Cortex of kidney (tissue), 1 donor: ENCODE measurements around the gene TAF1C.
"Not testable (repeated sequence)": the region's sequence is repeated elsewhere in the genome, so short reads cannot be mapped to it uniquely, and the experiment has no call there.

Experiments used
- DNase-seq: peaks from one replicate; lab custom pipeline; 2025; lab: John Stamatoyannopoulos, UW

The TAF1C gene

GRCh38 chr16:84207879-84208278 is 21.0 kb upstream of the TAF1C start:
- DNase-seq, result no peak

- no peak for DNase-seq
Measured at GRCh38 chr16:84207251-84207650, 20.4 kb upstream of the TAF1C start.

- DNase-seq, result no peak
Measured at GRCh38 chr16:84205976-84206691, 19.3 kb upstream of the TAF1C start.

- DNase-seq, result not testable (repeated sequence)
Measured at GRCh38 chr16:84205123-84205522, 18.3 kb upstream of the TAF1C start.

- not testable (repeated sequence) for DNase-seq
Measured at GRCh38 chr16:84204551-84204950, 17.7 kb upstream of the TAF1C start.

- DNase-seq, result no peak
Measured at GRCh38 chr16:84199861-84200260, 13.0 kb upstream of the TAF1C start.

GRCh38 chr16:84199097-84199496 is 12.2 kb upstream of the TAF1C start:
- DNase-seq, result no peak

GRCh38 chr16:84198401-84198800 is 11.5 kb upstream of the TAF1C start:
- no peak for DNase-seq

- no peak for DNase-seq
Measured at GRCh38 chr16:84197466-84198128, 10.7 kb upstream of the TAF1C start.

GRCh38 chr16:84196727-84197394 is 10.0 kb upstream of the TAF1C start:
- no peak for DNase-seq

- DNase-seq, result no peak
Measured at GRCh38 chr16:84196101-84196500, 9.2 kb upstream of the TAF1C start.

GRCh38 chr16:84195201-84196093 is 8.6 kb upstream of the TAF1C start:
- no peak for DNase-seq

- DNase-seq, result no peak
Measured at GRCh38 chr16:84194470-84195200, 7.8 kb upstream of the TAF1C start.

GRCh38 chr16:84194018-84194417 is 7.2 kb upstream of the TAF1C start:
- no peak for DNase-seq

GRCh38 chr16:84193480-84193879 is 6.6 kb upstream of the TAF1C start:
- no peak for DNase-seq

- no peak for DNase-seq
Measured at GRCh38 chr16:84191466-84191865, 4.6 kb upstream of the TAF1C start.

GRCh38 chr16:84190731-84191388 is 4.0 kb upstream of the TAF1C start, which contains the start of gene ADAD2:
ADAD2 (plus strand) TSS chr16:84191157; CDS start chr16:84191231, 74 bp downstream.
- DNase-seq, result no peak

- DNase-seq, result no peak
Measured at GRCh38 chr16:84184775-84185174, 2.1 kb downstream of the TAF1C start.

GRCh38 chr16:84183911-84184591 is 2.8 kb downstream of the TAF1C start:
- no peak for DNase-seq

- no peak for DNase-seq
Measured at GRCh38 chr16:84183572-84183875, 3.3 kb downstream of the TAF1C start.
